Upper lobe of right lung (tissue), 1 donor: ENCODE measurements around the gene LIPT2. TPM values are rescaled to one million over a fixed set of nuclear protein-coding genes. Genes with fewer than 3 reads are reported as not detected.

Source experiments
- ATAC-seq: fragments of 200-7000 bp; cut with Tn5 transposase; one replicate; pipeline ENCODE4 v1.9.1; 2020; ENCODE audit warnings: mild to moderate bottlenecking, moderate library complexity
- DNase-seq: peaks from one replicate; pipeline ENCODE4 v3.0.0-alpha.2; 2020
- H3K27ac ChIP-seq: fragments of 200-600 bp; one replicate; pipeline ENCODE4 v1.8.0; 2022
- H3K27me3 ChIP-seq: fragments of 200-600 bp; one replicate; pipeline ENCODE4 v1.8.0; 2022; ENCODE audit warnings: mild to moderate bottlenecking
- H3K36me3 ChIP-seq: fragments of 200-600 bp; one replicate; pipeline ENCODE4 v1.8.0; 2022
- H3K4me1 ChIP-seq: fragments of 200-600 bp; one replicate; pipeline ENCODE4 v1.8.0; 2022
- H3K4me3 ChIP-seq: fragments of 200-600 bp; one replicate; pipeline ENCODE4 v1.8.0; 2022; ENCODE audit warnings: mild to moderate bottlenecking
- H3K9me3 ChIP-seq: fragments of 200-600 bp; one replicate; pipeline ENCODE4 v1.8.0; 2022
- CTCF ChIP-seq: fragments of 200-600 bp; IDR thresholded peaks from one replicate; pipeline ENCODE4 v1.8.0; 2022; ENCODE audit warnings: antibody characterized with exemption
- intact Hi-C: fragments of 100-400 bp; cut with DNase I; formaldehyde crosslinking; loops from one replicate; pipeline ENCODE4 v1.11.0; 2022
- total RNA-seq: library from RNA; stranded (reverse); fragmentation: NEBNext Ultra II Directional; extraction: Animal tissue kit (Norgen Biotek cat#: 25700); gene quantifications from one replicate; pipeline ENCODE4 v1.2.1, GENCODE V29; 2021
- donor health status: DM: no; HTN: yes; CAD: no; lungs with severe emphysema.

The LIPT2 gene
- total RNA-seq, 1 donor from 2014 or later: 2.1 TPM

- H3K27me3 ChIP-seq: no peaks in the 10 kb centered on the region
- no peaks in the 10 kb centered on the region for H3K4me1 ChIP-seq
- no peaks in the 10 kb centered on the region for H3K36me3 ChIP-seq
- ATAC-seq: peak; percentile 86
- no peak for DNase-seq
- H3K9me3 ChIP-seq: no peaks in the 10 kb centered on the region
- H3K27ac ChIP-seq: no peak overlapping the region
- intact Hi-C loops: loop anchor here (10.0 kb wide), 2 partner anchors 58 to 178 kb away; no protein-coding TSS in a partner anchor
- no peak overlapping the region for H3K4me3 ChIP-seq
- TF ChIP-seq CTCF: no peak
These were observed 50.3 kb downstream of the LIPT2 start for GRCh38 chr11:74443071-74443864.

- ATAC-seq (peak; percentile 69), DNase-seq (no peak)
- TF ChIP-seq CTCF: no peak
- no peaks in the 10 kb centered on the region for H3K36me3 ChIP-seq
- H3K4me3 ChIP-seq: no peak overlapping the region
- no peaks in the 10 kb centered on the region for H3K4me1 ChIP-seq
- intact Hi-C loops: loop anchor here (10.0 kb wide), 2 partner anchors 58 to 178 kb away; no protein-coding TSS in a partner anchor
- no peaks in the 10 kb centered on the region for H3K27me3 ChIP-seq
- no peaks in the 10 kb centered on the region for H3K9me3 ChIP-seq
- H3K27ac ChIP-seq: no peak overlapping the region
These were observed 50.9 kb downstream of the LIPT2 start for GRCh38 chr11:74442636-74443035.

Other genes starting within 250 kb of the LIPT2 start
- 0.96 TPM for gene P4HA3, start 182.1 kb downstream of the LIPT2 start, total RNA-seq
- gene PGM2L1, start 95.3 kb downstream of the LIPT2 start, total RNA-seq: 5.1 TPM
- gene KCNE3, start 26.2 kb downstream of the LIPT2 start, total RNA-seq: 20.9 TPM
- gene POLD3, start 98.9 kb upstream of the LIPT2 start, total RNA-seq: 16.7 TPM
- gene CHRDL2, start 237.7 kb upstream of the LIPT2 start, total RNA-seq: 1.6 TPM